HepG2 (cell line): ENCODE data around the gene TMEM14A. TPM values are rescaled to one million over a fixed set of nuclear protein-coding genes. Genes with fewer than 3 reads are reported as not detected.
A peak's percentile ranks its signal among the peaks of the same experiment; 100 is the strongest.

Experiments
- BRD4 ChIP-seq: sonication (generic); formaldehyde crosslinking; IDR thresholded peaks from 2 replicates; pipeline ENCODE4 v1.4.0; 2020; ENCODE audit warnings: missing genetic modification reagents
- CHD2 ChIP-seq: IDR thresholded peaks from 2 replicates; pipeline ENCODE4 v1.6.1; 2011; ENCODE audit warnings: low read depth, low read length, improper control_type of control experiment
- FOXK1 ChIP-seq: sonication (generic); formaldehyde crosslinking; IDR thresholded peaks from 2 replicates; pipeline ENCODE4 v1.4.0; 2020; ENCODE audit warnings: low read depth, missing genetic modification reagents, borderline replicate concordance
- HDAC6 ChIP-seq: fragments of 200-600 bp; sonication (generic); IDR thresholded peaks from 2 replicates; pipeline ENCODE4 v1.7.0; 2017; ENCODE audit warnings: mild to moderate bottlenecking, antibody characterized with exemption, low read length, low read depth
- POGZ ChIP-seq: sonication (generic); formaldehyde crosslinking; IDR thresholded peaks from 2 replicates; pipeline ENCODE4 v1.4.0; 2020; ENCODE audit warnings: mild to moderate bottlenecking, missing genetic modification reagents
- RCOR2 ChIP-seq: IDR thresholded peaks from 2 replicates; pipeline ENCODE4 v1.6.1; 2016; ENCODE audit warnings: missing biosample characterization, missing genetic modification reagents
- SALL1 ChIP-seq: sonication (generic); formaldehyde crosslinking; IDR thresholded peaks from 2 replicates; pipeline ENCODE4 v1.8.0; 2022; ENCODE audit warnings: mild to moderate bottlenecking, missing genetic modification reagents
- TEAD3 ChIP-seq: optimal IDR thresholded peaks from 2 replicates; pipeline ENCODE3; 2016; ENCODE audit warnings: borderline replicate concordance
- ZMYM4 ChIP-seq: sonication (generic); formaldehyde crosslinking; IDR thresholded peaks from 2 replicates; pipeline ENCODE4 v1.8.1; 2023; ENCODE audit warnings: mild to moderate bottlenecking, missing genetic modification reagents
- ZNF468 ChIP-seq: sonication (generic); formaldehyde crosslinking; IDR thresholded peaks from 2 replicates; pipeline ENCODE4 v1.8.0; 2022; ENCODE audit warnings: mild to moderate bottlenecking, moderate library complexity, missing genetic modification reagents
- ZNF558 ChIP-seq: sonication (generic); formaldehyde crosslinking; IDR thresholded peaks from 2 replicates; pipeline ENCODE4 v1.9.0; 2022; ENCODE audit warnings: mild to moderate bottlenecking, missing genetic modification reagents, borderline replicate concordance
- ZNF775 ChIP-seq: sonication (generic); formaldehyde crosslinking; IDR thresholded peaks from 2 replicates; pipeline ENCODE4 v1.4.0; 2020; ENCODE audit warnings: missing genetic modification reagents, mild to moderate bottlenecking, moderate library complexity, borderline replicate concordance
- ZNF883 ChIP-seq: sonication (generic); formaldehyde crosslinking; IDR thresholded peaks from 2 replicates; pipeline ENCODE4 v1.5.1; 2020; ENCODE audit warnings: mild to moderate bottlenecking, missing genetic modification reagents; ENCODE audit errors: not compliant biosample characterization
- polyA plus RNA-seq, 8 experiments: library from polyadenylated mRNA; depleted of rRNA in 3 of 8; stranded (reverse) in 7 of 8; unstranded in 1 of 8; fragments of >200 nt; fragmentation: Illumina TruSeq in 4 of 8; extraction: Trizol in 4 of 8; gene quantifications; 2 replicates each; pipeline versions ENCODE4 v1.2.1 to v1.2.3, GENCODE V29; 2011 to 2016; ENCODE audit warnings: low read depth in 4 of 8, missing spikeins in 1 of 8, mixed read lengths in 1 of 8; ENCODE audit not compliant: insufficient read depth in 1 of 8
- total RNA-seq, 5 experiments: library from RNA; depleted of rRNA; stranded (reverse); fragments of >200 nt; fragmentation: Illumina TruSeq; extraction: Trizol; gene quantifications; 2 replicates each; pipeline ENCODE4 v1.2.3, GENCODE V29; 2016; ENCODE audit warnings: low read depth in 1 of 5
- TF ChIP-seq, protein P1 (sequence below), 2 experiments: IDR thresholded peaks; 2 replicates each; pipeline ENCODE4 v1.6.1; 2011 to 2012; ENCODE audit warnings: low read length in 2 of 2, borderline replicate concordance in 1 of 2, low read depth in 1 of 2, mild to moderate bottlenecking in 1 of 2, moderate library complexity in 1 of 2
- TF ChIP-seq, protein P2 (sequence below): sonication (generic); formaldehyde crosslinking; IDR thresholded peaks from 2 replicates; pipeline ENCODE4 v1.8.1; 2023; ENCODE audit warnings: mild to moderate bottlenecking, inconsistent platforms, moderate library complexity, missing genetic modification reagents, borderline replicate concordance
- TF ChIP-seq, protein P3 (sequence below): sonication (generic); formaldehyde crosslinking; conservative IDR thresholded peaks from 2 replicates; pipeline ENCODE4 v1.8.0; 2022; ENCODE audit warnings: missing genetic modification reagents
- TF ChIP-seq, protein P4 (sequence below): sonication (generic); formaldehyde crosslinking; IDR thresholded peaks from 2 replicates; pipeline ENCODE4 v1.4.0; 2020; ENCODE audit warnings: missing genetic modification reagents
- TF ChIP-seq, protein P5 (sequence below): sonication (generic); formaldehyde crosslinking; IDR thresholded peaks from 2 replicates; pipeline ENCODE4 v1.4.0; 2020; ENCODE audit warnings: missing genetic modification reagents

TMEM14A gene
- total and polyA plus RNA-seq, 2 of the 13 experiments (the other 11 are each of a cell fraction or from before 2014, with no cell fraction given) = 24.6 to 73.7 TPM

DNA sequence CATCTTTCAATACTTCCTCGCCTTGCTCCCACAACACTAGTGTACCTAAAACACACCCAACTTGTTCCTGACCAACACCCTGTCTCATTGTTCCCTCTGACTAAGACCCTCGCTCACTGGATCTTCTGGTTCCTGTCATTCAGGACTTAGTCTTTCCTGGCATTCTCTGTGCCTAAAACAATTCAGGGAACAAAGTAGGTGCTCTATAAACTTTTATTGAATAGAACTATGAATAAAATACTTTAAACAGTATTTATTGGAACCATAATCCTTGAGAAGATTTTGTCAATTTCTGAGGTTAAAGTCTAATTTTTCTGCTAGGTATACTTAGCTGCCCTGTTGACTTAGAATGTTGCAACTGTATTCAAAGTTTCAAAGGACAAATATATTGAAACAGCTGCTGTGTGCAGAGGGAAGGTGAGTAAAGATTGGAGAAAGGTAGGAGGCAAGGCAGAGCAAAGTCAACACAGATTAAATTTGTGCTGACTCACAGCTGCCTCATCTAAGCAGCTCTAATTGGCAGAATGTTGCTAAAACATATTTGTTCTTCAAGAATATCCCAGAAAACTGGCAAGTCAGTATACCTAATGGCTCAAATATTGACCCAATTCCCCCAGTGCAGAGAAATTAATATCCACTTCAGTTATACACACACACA, 54.8 kb downstream of the TMEM14A start (continued):
- TF ChIP-seq, protein P1, sequence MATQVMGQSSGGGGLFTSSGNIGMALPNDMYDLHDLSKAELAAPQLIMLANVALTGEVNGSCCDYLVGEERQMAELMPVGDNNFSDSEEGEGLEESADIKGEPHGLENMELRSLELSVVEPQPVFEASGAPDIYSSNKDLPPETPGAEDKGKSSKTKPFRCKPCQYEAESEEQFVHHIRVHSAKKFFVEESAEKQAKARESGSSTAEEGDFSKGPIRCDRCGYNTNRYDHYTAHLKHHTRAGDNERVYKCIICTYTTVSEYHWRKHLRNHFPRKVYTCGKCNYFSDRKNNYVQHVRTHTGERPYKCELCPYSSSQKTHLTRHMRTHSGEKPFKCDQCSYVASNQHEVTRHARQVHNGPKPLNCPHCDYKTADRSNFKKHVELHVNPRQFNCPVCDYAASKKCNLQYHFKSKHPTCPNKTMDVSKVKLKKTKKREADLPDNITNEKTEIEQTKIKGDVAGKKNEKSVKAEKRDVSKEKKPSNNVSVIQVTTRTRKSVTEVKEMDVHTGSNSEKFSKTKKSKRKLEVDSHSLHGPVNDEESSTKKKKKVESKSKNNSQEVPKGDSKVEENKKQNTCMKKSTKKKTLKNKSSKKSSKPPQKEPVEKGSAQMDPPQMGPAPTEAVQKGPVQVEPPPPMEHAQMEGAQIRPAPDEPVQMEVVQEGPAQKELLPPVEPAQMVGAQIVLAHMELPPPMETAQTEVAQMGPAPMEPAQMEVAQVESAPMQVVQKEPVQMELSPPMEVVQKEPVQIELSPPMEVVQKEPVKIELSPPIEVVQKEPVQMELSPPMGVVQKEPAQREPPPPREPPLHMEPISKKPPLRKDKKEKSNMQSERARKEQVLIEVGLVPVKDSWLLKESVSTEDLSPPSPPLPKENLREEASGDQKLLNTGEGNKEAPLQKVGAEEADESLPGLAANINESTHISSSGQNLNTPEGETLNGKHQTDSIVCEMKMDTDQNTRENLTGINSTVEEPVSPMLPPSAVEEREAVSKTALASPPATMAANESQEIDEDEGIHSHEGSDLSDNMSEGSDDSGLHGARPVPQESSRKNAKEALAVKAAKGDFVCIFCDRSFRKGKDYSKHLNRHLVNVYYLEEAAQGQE (IDR thresholded peaks at IDR 0.05; ENCODE audit: borderline replicate concordance in 1 of 2, low read depth in 1 of 2, low read length in 2 of 2) = peak in 1 of 2 experiments; percentile 81; a peak in 2 of 4 replicates
- TF ChIP-seq FOXK1 (CRISPR knock-in tag) (peak; percentile 95), CHD2 (no peak), ZNF883 (no peak), ZNF468 (no peak), POGZ (peak; percentile 98), ZNF775 (CRISPR knock-in tag) (0 out of 2 replicates have a peak, but pooled peaks have one; percentile 41), BRD4 (CRISPR knock-in tag) (no peak), ZNF558 (no peak), TEAD3 (peak; percentile 90), RCOR2 (CRISPR knock-in tag) (peak; percentile 96), ZMYM4 (CRISPR knock-in tag) (peak; percentile 93), HDAC6 (no peak), SALL1 (CRISPR knock-in tag) (peak; percentile 99)
- TF ChIP-seq, protein P2, sequence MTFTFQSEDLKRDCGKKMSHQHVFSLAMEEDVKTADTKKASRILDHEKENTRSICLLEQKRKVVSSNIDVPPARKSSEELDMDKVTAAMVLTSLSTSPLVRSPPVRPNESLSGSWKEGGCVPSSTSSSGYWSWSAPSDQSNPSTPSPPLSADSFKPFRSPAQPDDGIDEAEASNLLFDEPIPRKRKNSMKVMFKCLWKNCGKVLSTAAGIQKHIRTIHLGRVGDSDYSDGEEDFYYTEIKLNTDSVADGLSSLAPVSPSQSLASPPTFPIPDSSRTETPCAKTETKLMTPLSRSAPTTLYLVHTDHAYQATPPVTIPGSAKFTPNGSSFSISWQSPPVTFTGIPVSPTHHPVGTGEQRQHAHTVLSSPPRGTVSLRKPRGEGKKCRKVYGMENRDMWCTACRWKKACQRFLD (CRISPR knock-in tag) = no peak
- TF ChIP-seq, protein P3, sequence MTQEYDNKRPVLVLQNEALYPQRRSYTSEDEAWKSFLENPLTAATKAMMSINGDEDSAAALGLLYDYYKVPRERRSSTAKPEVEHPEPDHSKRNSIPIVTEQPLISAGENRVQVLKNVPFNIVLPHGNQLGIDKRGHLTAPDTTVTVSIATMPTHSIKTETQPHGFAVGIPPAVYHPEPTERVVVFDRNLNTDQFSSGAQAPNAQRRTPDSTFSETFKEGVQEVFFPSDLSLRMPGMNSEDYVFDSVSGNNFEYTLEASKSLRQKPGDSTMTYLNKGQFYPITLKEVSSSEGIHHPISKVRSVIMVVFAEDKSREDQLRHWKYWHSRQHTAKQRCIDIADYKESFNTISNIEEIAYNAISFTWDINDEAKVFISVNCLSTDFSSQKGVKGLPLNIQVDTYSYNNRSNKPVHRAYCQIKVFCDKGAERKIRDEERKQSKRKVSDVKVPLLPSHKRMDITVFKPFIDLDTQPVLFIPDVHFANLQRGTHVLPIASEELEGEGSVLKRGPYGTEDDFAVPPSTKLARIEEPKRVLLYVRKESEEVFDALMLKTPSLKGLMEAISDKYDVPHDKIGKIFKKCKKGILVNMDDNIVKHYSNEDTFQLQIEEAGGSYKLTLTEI (CRISPR knock-in tag) = no peak
- TF ChIP-seq, protein P4, sequence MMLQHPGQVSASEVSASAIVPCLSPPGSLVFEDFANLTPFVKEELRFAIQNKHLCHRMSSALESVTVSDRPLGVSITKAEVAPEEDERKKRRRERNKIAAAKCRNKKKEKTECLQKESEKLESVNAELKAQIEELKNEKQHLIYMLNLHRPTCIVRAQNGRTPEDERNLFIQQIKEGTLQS (CRISPR knock-in tag) = peak; percentile 87
- TF ChIP-seq, protein P5, sequence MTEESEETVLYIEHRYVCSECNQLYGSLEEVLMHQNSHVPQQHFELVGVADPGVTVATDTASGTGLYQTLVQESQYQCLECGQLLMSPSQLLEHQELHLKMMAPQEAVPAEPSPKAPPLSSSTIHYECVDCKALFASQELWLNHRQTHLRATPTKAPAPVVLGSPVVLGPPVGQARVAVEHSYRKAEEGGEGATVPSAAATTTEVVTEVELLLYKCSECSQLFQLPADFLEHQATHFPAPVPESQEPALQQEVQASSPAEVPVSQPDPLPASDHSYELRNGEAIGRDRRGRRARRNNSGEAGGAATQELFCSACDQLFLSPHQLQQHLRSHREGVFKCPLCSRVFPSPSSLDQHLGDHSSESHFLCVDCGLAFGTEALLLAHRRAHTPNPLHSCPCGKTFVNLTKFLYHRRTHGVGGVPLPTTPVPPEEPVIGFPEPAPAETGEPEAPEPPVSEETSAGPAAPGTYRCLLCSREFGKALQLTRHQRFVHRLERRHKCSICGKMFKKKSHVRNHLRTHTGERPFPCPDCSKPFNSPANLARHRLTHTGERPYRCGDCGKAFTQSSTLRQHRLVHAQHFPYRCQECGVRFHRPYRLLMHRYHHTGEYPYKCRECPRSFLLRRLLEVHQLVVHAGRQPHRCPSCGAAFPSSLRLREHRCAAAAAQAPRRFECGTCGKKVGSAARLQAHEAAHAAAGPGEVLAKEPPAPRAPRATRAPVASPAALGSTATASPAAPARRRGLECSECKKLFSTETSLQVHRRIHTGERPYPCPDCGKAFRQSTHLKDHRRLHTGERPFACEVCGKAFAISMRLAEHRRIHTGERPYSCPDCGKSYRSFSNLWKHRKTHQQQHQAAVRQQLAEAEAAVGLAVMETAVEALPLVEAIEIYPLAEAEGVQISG (CRISPR knock-in tag) = peak; percentile 62; the same call in 1 of the 2 replicates
